ENCODE data around the gene ARHGEF35. TPM values are rescaled to one million over a fixed set of nuclear protein-coding genes. Genes with fewer than 3 reads are reported as not detected.

ARHGEF35 gene
- total RNA-seq, 1 donor from 2014 or later = 1.1 TPM

DNA sequence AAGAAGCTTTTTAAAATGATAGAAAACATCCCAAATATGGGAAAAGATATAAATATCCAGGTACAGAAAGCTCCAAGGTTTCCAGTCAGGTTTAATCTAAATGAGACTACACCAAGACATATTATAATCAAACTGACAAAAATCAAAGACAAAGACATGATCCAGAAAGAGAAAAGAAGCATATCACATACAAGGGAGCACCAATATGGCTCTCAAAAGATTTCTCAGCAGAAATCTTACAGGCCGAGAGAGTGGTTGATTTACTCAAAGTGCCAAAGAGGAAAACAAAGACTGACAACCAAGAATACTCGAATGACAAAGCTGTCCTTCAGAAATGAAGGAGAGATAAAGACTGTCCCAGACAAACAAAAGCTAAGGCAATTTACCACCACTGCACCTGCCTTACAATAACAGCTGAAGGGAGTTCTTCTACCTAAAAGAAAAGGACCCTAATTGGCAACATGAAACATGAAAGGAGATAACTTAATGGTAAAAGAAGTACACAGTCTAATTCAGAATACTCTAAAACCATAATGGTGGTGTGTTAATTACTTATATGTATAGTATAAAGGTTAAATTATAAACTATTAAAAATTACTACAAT is 47.3 kb downstream of the ARHGEF35 start:
- H3K4me1 Mint-ChIP-seq (ENCODE audit: unreplicated experiment) = no peaks in the 10 kb centered on the region
- no peak for DNase-seq (ENCODE audit: extremely low spot score, unreplicated experiment)
- peaks cover 31% of the 10 kb centered on the region for H3K9me3 Mint-ChIP-seq (ENCODE audit: unreplicated experiment)
- no peaks in the 10 kb centered on the region for H3K36me3 Mint-ChIP-seq (ENCODE audit: unreplicated experiment)
- no peak overlapping the region for H3K4me3 Mint-ChIP-seq (ENCODE audit: unreplicated experiment)
- TF ChIP-seq, protein P1, sequence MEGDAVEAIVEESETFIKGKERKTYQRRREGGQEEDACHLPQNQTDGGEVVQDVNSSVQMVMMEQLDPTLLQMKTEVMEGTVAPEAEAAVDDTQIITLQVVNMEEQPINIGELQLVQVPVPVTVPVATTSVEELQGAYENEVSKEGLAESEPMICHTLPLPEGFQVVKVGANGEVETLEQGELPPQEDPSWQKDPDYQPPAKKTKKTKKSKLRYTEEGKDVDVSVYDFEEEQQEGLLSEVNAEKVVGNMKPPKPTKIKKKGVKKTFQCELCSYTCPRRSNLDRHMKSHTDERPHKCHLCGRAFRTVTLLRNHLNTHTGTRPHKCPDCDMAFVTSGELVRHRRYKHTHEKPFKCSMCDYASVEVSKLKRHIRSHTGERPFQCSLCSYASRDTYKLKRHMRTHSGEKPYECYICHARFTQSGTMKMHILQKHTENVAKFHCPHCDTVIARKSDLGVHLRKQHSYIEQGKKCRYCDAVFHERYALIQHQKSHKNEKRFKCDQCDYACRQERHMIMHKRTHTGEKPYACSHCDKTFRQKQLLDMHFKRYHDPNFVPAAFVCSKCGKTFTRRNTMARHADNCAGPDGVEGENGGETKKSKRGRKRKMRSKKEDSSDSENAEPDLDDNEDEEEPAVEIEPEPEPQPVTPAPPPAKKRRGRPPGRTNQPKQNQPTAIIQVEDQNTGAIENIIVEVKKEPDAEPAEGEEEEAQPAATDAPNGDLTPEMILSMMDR (IDR thresholded peaks at IDR 0.05) = no peak
- peaks cover 6% of the 10 kb centered on the region for H3K27me3 Mint-ChIP-seq (ENCODE audit: unreplicated experiment)
- no peak overlapping the region for H3K27ac Mint-ChIP-seq (ENCODE audit: unreplicated experiment)

DNA sequence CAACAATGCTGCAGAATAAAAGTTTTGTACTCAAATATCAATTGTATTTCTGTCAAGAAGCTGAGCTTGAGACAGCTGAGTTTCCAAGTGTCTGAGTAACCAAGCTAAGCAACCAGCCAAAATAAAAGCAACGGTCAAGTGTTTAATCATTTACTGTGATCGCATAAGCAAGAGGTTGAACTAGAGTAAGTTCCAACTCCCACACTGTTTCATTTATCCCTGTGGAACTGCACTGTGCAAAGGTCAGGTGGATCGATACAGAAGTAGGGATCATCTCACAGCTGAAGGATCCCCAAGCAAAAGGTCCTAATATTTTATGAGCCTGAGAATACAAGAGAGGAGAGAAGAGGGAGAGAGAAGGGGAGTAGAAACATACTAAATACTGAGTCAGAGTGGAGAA is 51.2 kb downstream of the ARHGEF35 start:
- TF ChIP-seq, protein P1 (IDR thresholded peaks at IDR 0.05) = no peak
- no peaks in the 10 kb centered on the region for H3K36me3 Mint-ChIP-seq (ENCODE audit: unreplicated experiment)
- no peak for DNase-seq (ENCODE audit: extremely low spot score, unreplicated experiment)
- peaks cover 3% of the 10 kb centered on the region for H3K27me3 Mint-ChIP-seq (ENCODE audit: unreplicated experiment)
- peaks cover 18% of the 10 kb centered on the region for H3K9me3 Mint-ChIP-seq (ENCODE audit: unreplicated experiment)
- H3K27ac Mint-ChIP-seq (ENCODE audit: unreplicated experiment) = no peak overlapping the region
- no peak overlapping the region for H3K4me3 Mint-ChIP-seq (ENCODE audit: unreplicated experiment)
- no peaks in the 10 kb centered on the region for H3K4me1 Mint-ChIP-seq (ENCODE audit: unreplicated experiment)

DNA sequence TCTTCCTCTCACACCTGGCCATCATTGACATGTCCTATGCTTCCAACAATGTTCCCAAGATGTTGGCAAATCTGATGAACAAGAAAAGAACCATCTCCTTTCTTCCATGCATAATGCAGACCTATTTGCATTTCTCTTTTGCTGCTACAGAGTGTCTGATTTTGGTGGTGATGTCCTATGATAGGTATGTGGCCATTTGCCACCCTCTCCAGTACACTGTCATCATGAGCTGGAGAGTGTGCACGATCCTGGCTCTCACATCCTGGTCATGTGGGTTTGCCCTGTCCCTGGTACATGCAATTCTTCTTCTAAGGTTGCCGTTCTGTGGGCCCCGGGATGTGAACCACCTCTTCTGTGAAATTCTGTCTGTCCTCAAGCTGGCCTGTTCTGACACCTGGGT is 53.4 kb downstream of the ARHGEF35 start:
- DNase-seq (ENCODE audit: extremely low spot score, unreplicated experiment) = no peak
- TF ChIP-seq, protein P1 (IDR thresholded peaks at IDR 0.05) = no peak
- Mint-ChIP-seq H3K27ac (ENCODE audit: unreplicated experiment) (no peak overlapping the region), H3K9me3 (ENCODE audit: unreplicated experiment) (peaks cover 7% of the 10 kb centered on the region), H3K27me3 (ENCODE audit: unreplicated experiment) (peaks cover 3% of the 10 kb centered on the region), H3K36me3 (ENCODE audit: unreplicated experiment) (no peaks in the 10 kb centered on the region), H3K4me1 (ENCODE audit: unreplicated experiment) (no peaks in the 10 kb centered on the region), H3K4me3 (ENCODE audit: unreplicated experiment) (no peak overlapping the region)

DNA sequence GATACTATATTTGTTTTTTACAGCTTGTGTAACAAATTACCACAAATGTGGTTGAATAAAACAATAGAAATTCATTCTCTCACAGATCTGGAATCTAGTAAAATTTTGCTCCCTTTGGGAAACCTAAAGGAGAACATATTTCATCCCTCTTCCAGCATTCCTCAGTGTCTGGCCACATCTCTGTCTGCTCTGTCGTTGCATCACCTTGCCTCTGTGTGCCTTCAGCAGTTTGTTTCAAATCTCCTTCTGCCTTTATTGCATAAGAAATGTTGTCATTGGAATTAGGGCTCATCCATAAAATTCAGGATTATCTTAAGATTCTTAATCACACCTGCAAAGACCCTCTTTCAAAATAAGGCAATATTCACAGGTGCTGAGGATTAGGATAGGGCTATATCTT is 58.1 kb downstream of the ARHGEF35 start:
- Mint-ChIP-seq H3K4me3 (ENCODE audit: unreplicated experiment) (no peak overlapping the region), H3K9me3 (ENCODE audit: unreplicated experiment) (no peaks in the 10 kb centered on the region), H3K27me3 (ENCODE audit: unreplicated experiment) (peaks cover 3% of the 10 kb centered on the region), H3K27ac (ENCODE audit: unreplicated experiment) (no peak overlapping the region), H3K4me1 (ENCODE audit: unreplicated experiment) (no peaks in the 10 kb centered on the region), H3K36me3 (ENCODE audit: unreplicated experiment) (no peaks in the 10 kb centered on the region)
- DNase-seq (ENCODE audit: extremely low spot score, unreplicated experiment) = no peak
- TF ChIP-seq, protein P1 (IDR thresholded peaks at IDR 0.05) = no peak

Other genes with a start within 250 kb of the ARHGEF35 start
- not detected in 2 replicates for gene OR2F1, start 241.0 kb downstream of the ARHGEF35 start, total RNA-seq
- gene OR6B1, start 195.5 kb downstream of the ARHGEF35 start, total RNA-seq = not detected in 2 replicates
- not detected in 2 replicates for gene OR2A5, start 146.9 kb downstream of the ARHGEF35 start, total RNA-seq
- not detected in 2 replicates for gene OR2A25, start 126.0 kb downstream of the ARHGEF35 start, total RNA-seq
- not detected in 2 replicates for gene OR2A12, start 109.6 kb downstream of the ARHGEF35 start, total RNA-seq
- not detected in 2 replicates for gene OR2A2, start 86.2 kb downstream of the ARHGEF35 start, total RNA-seq
- gene OR2A14, start 72.7 kb downstream of the ARHGEF35 start, total RNA-seq = not detected in 2 replicates
- gene CTAGE4, start 12.4 kb downstream of the ARHGEF35 start, total RNA-seq = 1.3 TPM in 1 of 2 replicates, not detected in the other
- gene OR2A42, start 43.8 kb upstream of the ARHGEF35 start, total RNA-seq = 0.08 and 0.18 TPM in 2 replicates
- gene OR2A7, start 69.0 kb upstream of the ARHGEF35 start, total RNA-seq = 0.68 and 1.1 TPM in 2 replicates
- gene CTAGE8, start 73.5 kb upstream of the ARHGEF35 start, total RNA-seq = 0.97 TPM in 1 of 2 replicates, not detected in the other
- gene OR2A1, start 116.6 kb upstream of the ARHGEF35 start, total RNA-seq = not detected in 2 replicates
- 4.1 and 7.4 TPM in 2 replicates for gene ARHGEF5, start 159.6 kb upstream of the ARHGEF35 start, total RNA-seq
- gene NOBOX, start 207.9 kb upstream of the ARHGEF35 start, total RNA-seq = not detected in 2 replicates

Data from osteocyte (in vitro differentiated cells).